Cardiac muscle cell (in vitro differentiated cells and primary cell): ENCODE data around the gene OR52H1. TPM values are rescaled to one million over a fixed set of nuclear protein-coding genes. Genes with fewer than 3 reads are reported as not detected.
"Not testable (repeated sequence)": the region's sequence is repeated elsewhere in the genome, so short reads cannot be mapped to it uniquely, and the experiment has no call there.

Experiments
- DNase-seq, 2 donors: peaks; one replicate each; pipeline versions ENCODE4 v3.0.0 to v3.0.0-alpha.2; 2010 to 2017; ENCODE audit warnings: low read depth in 1 of 2, low spot score in 1 of 2
- H3K27ac ChIP-seq: fragments of 200-600 bp; sonication (generic); 2 replicates; pipeline ENCODE4 v1.5.1; 2016
- H3K27me3 ChIP-seq: fragments of 200-600 bp; sonication (generic); 2 replicates; pipeline ENCODE4 v1.6.0; 2016; ENCODE audit warnings: control low read depth
- H3K36me3 ChIP-seq: fragments of 200-600 bp; sonication (generic); 2 replicates; pipeline ENCODE4 v1.5.1; 2016; ENCODE audit warnings: control low read depth
- H3K4me1 ChIP-seq: fragments of 200-600 bp; sonication (generic); 2 replicates; pipeline ENCODE4 v1.8.1; 2017; ENCODE audit warnings: low read depth, mild to moderate bottlenecking, mixed run types
- H3K4me3 ChIP-seq: fragments of 200-600 bp; sonication (generic); 2 replicates; pipeline ENCODE4 v1.5.1; 2016; ENCODE audit warnings: mild to moderate bottlenecking
- H3K9me3 ChIP-seq: fragments of 200-600 bp; sonication (generic); 2 replicates; pipeline ENCODE4 v1.5.1; 2017; ENCODE audit warnings: low read depth, mild to moderate bottlenecking, control low read depth
- polyA plus RNA-seq: library from polyadenylated mRNA; unstranded; fragments of >200 nt; fragmentation: Nextera tagmentation; extraction: Ambion mirVana; gene quantifications from 2 replicates; pipeline ENCODE4 v1.2.1, GENCODE V29; 2016
- total RNA-seq: library from RNA; depleted of rRNA; stranded (reverse); fragments of >200 nt; gene quantifications from 2 replicates; pipeline ENCODE4 v1.2.3, GENCODE V29; 2016
- TF ChIP-seq, protein P1 (sequence below): IDR thresholded peaks from 2 replicates; pipeline ENCODE4 v1.5.1; 2012; ENCODE audit warnings: low read depth, mild to moderate bottlenecking, low read length

The OR52H1 gene
- total and polyA plus RNA-seq, 2 experiments from 2014 or later, result 0.43 to 0.83 TPM

DNA sequence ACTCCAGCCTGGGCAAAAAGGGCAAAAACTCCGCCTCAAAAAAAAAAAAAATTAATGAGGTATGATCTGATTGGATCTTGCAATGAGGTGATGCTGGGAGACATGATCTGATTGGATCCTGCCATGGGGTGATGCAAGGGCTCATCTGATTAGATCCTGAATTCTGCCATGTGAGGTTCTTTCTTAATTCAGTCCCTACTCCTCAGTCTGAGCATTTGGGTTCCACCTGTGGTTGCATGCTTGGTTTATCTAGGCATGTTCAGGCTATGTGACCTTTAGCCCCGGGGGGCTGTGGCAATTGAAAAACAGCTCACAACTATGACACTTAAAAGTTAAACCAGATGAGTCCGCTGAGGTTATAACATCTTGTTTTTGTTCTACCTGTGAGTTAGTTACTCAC lies 43.3 kb upstream of the OR52H1 start:
- no peaks in the 10 kb centered on the region for H3K36me3 ChIP-seq
- H3K9me3 ChIP-seq, result no peaks in the 10 kb centered on the region
- no peak overlapping the region for H3K27ac ChIP-seq
- TF ChIP-seq, protein P1, sequence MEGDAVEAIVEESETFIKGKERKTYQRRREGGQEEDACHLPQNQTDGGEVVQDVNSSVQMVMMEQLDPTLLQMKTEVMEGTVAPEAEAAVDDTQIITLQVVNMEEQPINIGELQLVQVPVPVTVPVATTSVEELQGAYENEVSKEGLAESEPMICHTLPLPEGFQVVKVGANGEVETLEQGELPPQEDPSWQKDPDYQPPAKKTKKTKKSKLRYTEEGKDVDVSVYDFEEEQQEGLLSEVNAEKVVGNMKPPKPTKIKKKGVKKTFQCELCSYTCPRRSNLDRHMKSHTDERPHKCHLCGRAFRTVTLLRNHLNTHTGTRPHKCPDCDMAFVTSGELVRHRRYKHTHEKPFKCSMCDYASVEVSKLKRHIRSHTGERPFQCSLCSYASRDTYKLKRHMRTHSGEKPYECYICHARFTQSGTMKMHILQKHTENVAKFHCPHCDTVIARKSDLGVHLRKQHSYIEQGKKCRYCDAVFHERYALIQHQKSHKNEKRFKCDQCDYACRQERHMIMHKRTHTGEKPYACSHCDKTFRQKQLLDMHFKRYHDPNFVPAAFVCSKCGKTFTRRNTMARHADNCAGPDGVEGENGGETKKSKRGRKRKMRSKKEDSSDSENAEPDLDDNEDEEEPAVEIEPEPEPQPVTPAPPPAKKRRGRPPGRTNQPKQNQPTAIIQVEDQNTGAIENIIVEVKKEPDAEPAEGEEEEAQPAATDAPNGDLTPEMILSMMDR, result no peak
- no peaks in the 10 kb centered on the region for H3K27me3 ChIP-seq
- H3K4me3 ChIP-seq, result no peak overlapping the region
- no peaks in the 10 kb centered on the region for H3K4me1 ChIP-seq
- DNase-seq, result no peak

- not testable (repeated sequence) for H3K27ac ChIP-seq, DNase-seq, H3K4me1 ChIP-seq, H3K9me3 ChIP-seq, H3K36me3 ChIP-seq, H3K4me3 ChIP-seq, H3K27me3 ChIP-seq
Measured at GRCh38 chr11:5589906-5590305, 41.6 kb upstream of the OR52H1 start.

DNA sequence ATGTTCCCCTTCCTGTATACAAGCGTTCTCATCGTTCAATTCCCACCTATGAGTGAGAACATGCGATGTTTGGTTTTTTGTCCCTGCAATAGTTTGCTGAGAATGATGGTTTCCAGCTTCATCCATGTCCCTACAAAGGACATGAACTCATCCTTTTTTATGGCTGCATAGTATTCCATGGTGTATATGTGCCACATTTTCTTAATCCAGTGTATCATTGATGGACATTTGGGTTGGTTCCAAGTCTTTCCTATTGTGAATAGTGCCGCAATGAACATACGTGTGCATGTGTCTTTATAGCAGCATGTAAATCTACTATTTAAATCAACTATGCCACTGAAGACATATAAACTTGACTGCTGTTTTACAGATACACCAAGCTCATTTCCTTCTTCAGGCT lies 36.1 kb upstream of the OR52H1 start:
- not testable (repeated sequence) for H3K36me3 ChIP-seq, H3K27ac ChIP-seq, H3K4me1 ChIP-seq, H3K9me3 ChIP-seq, H3K4me3 ChIP-seq, DNase-seq, H3K27me3 ChIP-seq

GRCh38 chr11:5581014-5581413 lies 32.7 kb upstream of the OR52H1 start:
- no peaks in the 10 kb centered on the region for H3K9me3 ChIP-seq
- no peak overlapping the region for H3K4me3 ChIP-seq
- no peaks in the 10 kb centered on the region for H3K4me1 ChIP-seq
- H3K36me3 ChIP-seq, result no peaks in the 10 kb centered on the region
- TF ChIP-seq, protein P1, result no peak
- H3K27me3 ChIP-seq, result no peaks in the 10 kb centered on the region
- H3K27ac ChIP-seq, result no peak overlapping the region
- DNase-seq, result no peak

GRCh38 chr11:5580577-5580976 lies 32.2 kb upstream of the OR52H1 start, which contains the start of gene OR52B6:
Gene OR52B6 (plus strand): TSS chr11:5580877. CDS start chr11:5580877, 0 bp downstream.
- TF ChIP-seq, protein P1, result no peak
- Histone ChIP-seq H3K27me3 (no peaks in the 10 kb centered on the region), H3K27ac (no peak within 1 kb of the TSS), H3K9me3 (no peaks in the 10 kb centered on the region), H3K4me1 (no peaks in the 10 kb centered on the region), H3K4me3 (no peak within 1 kb of the TSS), H3K36me3 (no peaks in the 10 kb centered on the region)
- DNase-seq, result no peak

DNA sequence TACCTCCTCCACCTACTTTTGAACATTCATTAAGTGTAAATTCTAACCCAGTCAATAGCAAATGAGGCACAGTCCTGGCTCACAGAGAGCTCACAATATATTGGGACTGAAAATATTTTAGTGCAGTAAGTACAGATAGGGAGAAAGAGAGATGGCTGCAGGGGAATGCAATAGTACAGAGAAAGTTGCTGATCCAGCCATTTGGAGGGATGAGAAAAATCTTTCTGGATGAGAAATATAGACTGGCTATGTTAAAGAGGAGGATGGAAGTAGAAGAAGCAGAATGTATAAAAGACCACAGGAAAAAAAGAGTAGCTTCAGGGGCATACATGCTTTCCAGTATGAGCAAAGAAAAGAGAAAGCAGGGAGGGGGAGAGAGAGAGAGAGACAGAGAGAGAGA lies 28.8 kb upstream of the OR52H1 start:
- Histone ChIP-seq H3K27me3 (no peaks in the 10 kb centered on the region), H3K4me3 (no peak overlapping the region), H3K9me3 (no peaks in the 10 kb centered on the region), H3K4me1 (no peaks in the 10 kb centered on the region), H3K27ac (no peak overlapping the region), H3K36me3 (no peaks in the 10 kb centered on the region)
- DNase-seq, result no peak
- TF ChIP-seq, protein P1, result no peak

DNA sequence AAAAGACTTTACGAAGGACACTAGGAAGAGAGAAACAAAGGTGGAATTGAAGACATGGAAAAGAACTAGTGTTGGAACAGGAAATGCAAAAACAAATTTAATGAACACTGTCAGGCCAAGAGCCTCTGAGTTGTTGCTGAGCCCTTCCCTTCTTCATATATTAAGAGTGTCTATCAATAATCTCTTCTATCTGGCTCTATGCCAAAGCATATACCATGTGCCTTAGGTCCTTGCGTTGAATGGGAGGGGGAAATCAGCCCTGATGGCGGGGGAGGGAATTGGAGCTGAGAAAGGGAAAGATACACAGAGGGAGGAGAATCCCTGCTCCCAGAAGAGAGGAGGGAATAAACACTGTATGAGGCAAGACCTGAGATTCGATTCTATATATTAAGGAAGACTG lies 26.8 kb upstream of the OR52H1 start:
- Histone ChIP-seq H3K4me1 (no peaks in the 10 kb centered on the region), H3K9me3 (no peaks in the 10 kb centered on the region), H3K4me3 (no peak overlapping the region), H3K27me3 (no peaks in the 10 kb centered on the region), H3K27ac (no peak overlapping the region), H3K36me3 (no peaks in the 10 kb centered on the region)
- DNase-seq, result no peak
- TF ChIP-seq, protein P1, result no peak
